NCI-H1105 treated with DMSO at 0.1 percent for 48 hours (cell line): ENCODE results near the gene PRPF38B.

Experiments
- DNase-seq: peaks from one replicate; lab custom pipeline; 2025; lab: John Stamatoyannopoulos, UW

PRPF38B gene

DNA sequence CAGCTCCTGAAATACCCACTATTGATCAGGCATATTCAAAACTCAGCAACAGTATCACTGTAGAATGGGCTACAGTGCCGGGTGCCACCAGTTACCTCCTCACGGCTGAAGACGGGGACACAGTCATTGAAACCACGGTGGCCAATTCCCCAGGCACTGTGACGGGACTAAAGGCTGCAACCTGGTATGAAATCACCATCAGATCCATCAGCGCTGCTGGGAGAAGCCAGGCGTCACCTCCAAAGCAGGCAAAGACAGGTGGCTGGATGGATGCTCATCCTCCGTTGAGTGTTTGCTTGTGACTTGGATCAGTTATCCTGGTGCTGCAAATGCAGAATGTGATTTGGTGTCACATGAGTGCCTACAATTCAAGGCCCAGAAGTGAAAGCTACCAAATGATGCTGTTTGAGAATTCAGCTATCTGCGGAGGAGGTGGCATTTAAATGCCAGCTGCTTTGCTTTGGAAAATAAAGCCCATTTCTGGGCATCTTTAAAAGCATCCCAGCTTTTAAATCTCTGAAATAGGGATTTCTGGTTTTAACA is 25.7 kb downstream of the PRPF38B start:
- no peak for DNase-seq

DNA sequence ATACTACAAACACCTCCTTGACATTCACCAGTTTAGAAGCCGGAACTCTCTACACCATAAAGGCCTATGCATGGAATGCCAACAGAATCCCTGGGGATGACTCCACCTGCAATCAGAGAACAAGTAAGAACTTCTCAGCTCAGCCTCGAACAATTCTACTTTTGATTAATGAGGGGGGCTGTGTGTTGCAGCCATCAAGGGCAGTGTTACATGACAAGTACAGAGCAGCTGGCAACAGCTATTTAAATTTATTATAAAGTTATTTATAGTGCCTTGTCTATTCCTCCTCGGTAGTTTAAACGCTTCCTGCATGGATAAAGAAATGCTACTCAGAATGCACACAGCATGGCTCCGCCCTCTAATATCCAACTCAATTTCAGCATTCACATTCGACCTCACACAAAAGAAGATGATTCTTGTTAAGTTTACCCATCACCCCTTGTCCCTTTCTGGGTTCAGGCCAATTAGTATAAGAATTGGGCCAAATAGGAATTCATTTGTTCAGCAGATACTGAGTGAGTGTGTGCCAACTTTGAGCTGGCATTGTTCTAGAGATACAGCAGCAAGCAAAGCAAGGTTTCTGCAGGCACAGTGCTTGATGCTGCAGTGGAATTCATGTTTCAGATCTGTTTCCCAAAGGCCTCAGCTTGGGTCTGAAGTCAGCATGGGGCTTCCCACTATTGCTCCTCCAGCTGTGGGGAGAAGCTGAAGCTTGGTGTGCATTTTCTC is 27.0 kb downstream of the PRPF38B start:
- DNase-seq = no peak

- no peak for DNase-seq
These were observed 27.7 kb downstream of the PRPF38B start for GRCh38 chr1:108719656-108720435.

- DNase-seq = no peak
These were observed 30.2 kb downstream of the PRPF38B start for GRCh38 chr1:108722292-108722691.

DNA sequence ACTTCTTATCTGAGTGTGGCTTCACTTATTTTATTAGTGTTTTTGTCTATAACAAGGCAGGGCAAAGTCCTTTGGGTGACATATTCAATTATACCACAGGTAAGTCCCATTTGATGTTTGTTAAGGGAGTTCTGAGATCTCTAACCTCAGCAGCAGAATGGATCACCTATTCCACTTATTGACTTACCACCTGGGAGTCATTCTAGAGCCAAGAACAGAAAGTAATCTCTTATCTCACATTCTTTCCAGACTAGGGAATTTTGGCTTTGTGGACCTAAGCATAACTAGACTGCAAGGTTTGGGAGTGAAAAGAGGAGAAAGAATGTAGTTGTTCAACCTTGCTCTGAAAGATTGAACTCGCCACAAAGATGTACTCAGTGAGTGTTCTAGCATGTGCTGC is 33.8 kb downstream of the PRPF38B start:
- no peak for DNase-seq

DNA sequence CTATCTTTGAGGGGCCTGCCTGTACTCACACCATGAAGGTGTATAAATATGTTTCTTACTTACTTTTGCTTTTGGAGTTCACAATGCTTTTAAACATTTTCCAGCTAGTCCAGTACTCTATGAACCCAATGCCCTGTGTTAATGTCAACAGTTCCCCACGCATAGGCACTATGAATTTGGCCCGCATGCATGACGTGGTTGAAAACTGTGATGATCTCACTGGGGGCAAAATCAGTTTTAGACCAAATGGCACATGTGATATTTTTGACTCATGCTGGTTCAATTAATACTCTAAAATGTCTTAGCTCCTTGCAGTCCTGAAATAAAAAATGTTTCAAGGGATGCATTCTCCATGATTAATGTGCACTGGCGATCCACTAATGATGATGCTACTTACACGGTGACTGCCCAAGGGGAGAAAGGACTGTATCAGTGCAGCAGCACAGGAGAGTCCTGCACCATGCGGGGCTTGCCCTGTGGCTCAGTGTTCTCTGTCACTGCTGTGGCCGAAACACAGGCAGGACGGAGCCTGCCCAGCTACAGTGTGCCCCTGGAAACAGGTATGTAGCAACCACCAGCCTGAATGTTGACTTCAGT is 36.3 kb downstream of the PRPF38B start:
- no peak for DNase-seq

GRCh38 chr1:108729481-108729880 is 37.4 kb downstream of the PRPF38B start:
- DNase-seq = no peak

GRCh38 chr1:108732398-108732797 is 40.3 kb downstream of the PRPF38B start:
- no peak for DNase-seq

GRCh38 chr1:108734171-108734865 is 42.2 kb downstream of the PRPF38B start:
- DNase-seq = no peak

DNA sequence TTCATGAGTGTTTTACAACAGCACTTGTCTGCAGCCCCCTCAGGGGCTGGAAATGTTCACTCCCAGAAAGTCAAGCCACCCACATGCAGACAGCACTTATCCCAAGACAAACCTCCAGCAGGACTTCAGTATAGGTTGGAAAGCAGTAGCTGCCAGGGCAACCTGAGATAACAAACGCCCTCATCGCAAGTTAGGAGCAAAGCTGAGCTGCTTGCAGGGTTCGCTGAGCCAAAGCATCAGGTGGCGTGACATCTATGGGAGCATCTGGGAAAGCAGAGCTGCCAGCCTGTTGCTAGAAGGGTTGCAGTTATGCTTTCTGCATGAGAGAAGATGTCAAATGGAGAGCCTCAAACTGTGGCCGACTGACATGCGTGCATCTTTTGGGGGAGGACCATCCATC is 50.1 kb downstream of the PRPF38B start:
- DNase-seq = no peak

DNA sequence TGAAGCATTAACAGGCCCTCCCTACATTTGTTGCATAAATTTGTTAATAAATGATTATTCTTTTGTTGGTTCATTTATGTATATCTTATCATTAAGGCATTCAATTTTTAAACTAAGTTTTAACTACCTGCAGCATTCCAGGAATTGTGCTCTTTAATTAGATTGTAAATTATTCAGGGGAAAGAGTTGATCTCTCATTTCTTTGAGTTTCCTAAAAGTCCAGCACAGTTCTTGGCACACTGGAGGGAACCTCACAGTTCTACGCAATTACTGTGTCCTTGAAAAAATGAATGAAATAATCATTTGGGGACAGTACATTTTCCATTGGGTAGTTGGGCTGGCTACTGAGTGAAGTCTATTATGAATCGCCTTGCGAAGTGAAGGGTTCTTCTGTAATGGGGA is 53.9 kb downstream of the PRPF38B start:
- DNase-seq = no peak

- DNase-seq = peak; percentile 96
These were observed 54.5 kb downstream of the PRPF38B start, which contains the start of gene STXBP3 for GRCh38 chr1:108746382-108747170. STXBP3 (plus strand) TSS chr1:108746674; CDS start chr1:108746738, 64 bp downstream.

GRCh38 chr1:108747171-108747850 is 55.2 kb downstream of the PRPF38B start:
- DNase-seq = peak; percentile 77

GRCh38 chr1:108747898-108748297 is 55.8 kb downstream of the PRPF38B start:
- DNase-seq = no peak

GRCh38 chr1:108749081-108749480 is 57.0 kb downstream of the PRPF38B start:
- DNase-seq = no peak

DNA sequence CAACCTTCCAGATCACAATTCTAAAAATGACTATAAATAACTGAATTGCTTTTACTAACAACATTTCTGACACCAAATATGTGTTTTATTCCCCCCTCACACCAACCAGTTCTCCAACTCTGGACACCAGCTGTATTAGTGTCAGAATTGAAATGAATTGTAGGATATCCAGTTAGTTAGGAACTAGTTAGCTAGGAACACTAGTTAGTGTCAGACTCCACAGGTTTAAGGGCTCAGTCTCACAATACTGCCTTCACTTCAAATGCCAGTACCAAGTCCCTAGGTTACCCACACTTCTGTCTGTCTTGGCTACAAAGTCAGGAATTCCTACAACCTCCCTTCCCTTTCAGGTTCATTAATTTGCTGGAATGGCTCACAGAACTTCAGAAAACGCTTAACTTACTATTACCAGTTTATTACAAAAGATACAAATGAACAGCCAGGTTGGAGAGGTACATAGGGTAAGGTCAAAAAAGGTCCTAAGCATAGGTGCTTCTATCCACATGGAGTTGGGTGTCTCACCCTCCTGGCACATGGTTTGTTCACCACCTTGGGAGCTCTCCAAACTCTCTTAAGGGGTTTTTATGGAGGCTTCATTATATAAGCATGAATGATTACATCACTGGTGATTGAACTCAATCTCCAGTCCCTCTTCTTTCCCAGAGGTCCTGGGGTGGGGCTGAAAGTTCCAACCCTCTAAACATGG is 58.5 kb downstream of the PRPF38B start:
- no peak for DNase-seq
